Osteoblast (primary cell): Measurements from ENCODE around the gene NISCH. TPM values are rescaled to one million over a fixed set of nuclear protein-coding genes. Genes with fewer than 3 reads are reported as not detected.
"Not testable (repeated sequence)": the region's sequence is repeated elsewhere in the genome, so short reads cannot be mapped to it uniquely, and the experiment has no call there.

Experiments
- DNase-seq: peaks from one replicate; pipeline ENCODE4 v3.0.0; 2011; ENCODE audit warnings: low spot score, mixed read lengths; ENCODE audit not compliant: insufficient read length; ENCODE audit errors: missing footprints
- H2AFZ ChIP-seq: 2 replicates; pipeline ENCODE4 v1.6.0; 2011; ENCODE audit warnings: mild to moderate bottlenecking, low read length
- H3K27ac ChIP-seq: 2 replicates; pipeline ENCODE4 v1.5.1; 2011; ENCODE audit warnings: mild to moderate bottlenecking, low read depth, low read length, moderate library complexity
- H3K27me3 ChIP-seq: 2 replicates; pipeline ENCODE4 v1.6.0; 2012; ENCODE audit warnings: mild to moderate bottlenecking, control low read depth, inconsistent platforms, low read length, moderate library complexity; ENCODE audit not compliant: insufficient read depth
- H3K36me3 ChIP-seq: 2 replicates; pipeline ENCODE4 v1.5.1; 2011; ENCODE audit warnings: mild to moderate bottlenecking, low read length, control low read depth, moderate library complexity; ENCODE audit not compliant: insufficient read depth
- H3K4me1 ChIP-seq: 2 replicates; pipeline ENCODE4 v1.5.1; 2011; ENCODE audit warnings: mild to moderate bottlenecking, low read length, control low read depth, moderate library complexity; ENCODE audit not compliant: insufficient read depth
- H3K4me2 ChIP-seq: 2 replicates; pipeline ENCODE4 v1.6.0; 2011; ENCODE audit warnings: mild to moderate bottlenecking, low read length; ENCODE audit not compliant: insufficient read depth
- H3K4me3 ChIP-seq: fragments of 200-600 bp; sonication (generic); 3 replicates; pipeline ENCODE4 v1.5.1; 2012; ENCODE audit warnings: mild to moderate bottlenecking, low read length, inconsistent platforms; ENCODE audit not compliant: insufficient read depth
- H3K79me2 ChIP-seq: 2 replicates; pipeline ENCODE4 v1.6.0; 2012; ENCODE audit warnings: mild to moderate bottlenecking, low read length, control low read depth, inconsistent platforms; ENCODE audit not compliant: insufficient read depth
- H3K9me3 ChIP-seq: 2 replicates; pipeline ENCODE4 v1.5.1; 2011; ENCODE audit warnings: low read depth, low read length, control low read depth
- H4K20me1 ChIP-seq: 2 replicates; pipeline ENCODE4 v1.6.0; 2012; ENCODE audit warnings: mild to moderate bottlenecking, low read length, control low read depth; ENCODE audit not compliant: insufficient read depth
- total RNA-seq: library from RNA; depleted of rRNA; stranded (reverse); fragments of >200 nt; gene quantifications from 2 replicates; pipeline ENCODE4 v1.2.3, GENCODE V29; 2012
- TF ChIP-seq, protein P1 (sequence below): IDR thresholded peaks from 2 replicates; pipeline ENCODE4 v1.5.1; 2011; ENCODE audit warnings: mild to moderate bottlenecking, low read depth, low read length, moderate library complexity; ENCODE audit errors: extremely low read depth

Gene NISCH
- total RNA-seq, 1 donor = 83.2 TPM

DNA sequence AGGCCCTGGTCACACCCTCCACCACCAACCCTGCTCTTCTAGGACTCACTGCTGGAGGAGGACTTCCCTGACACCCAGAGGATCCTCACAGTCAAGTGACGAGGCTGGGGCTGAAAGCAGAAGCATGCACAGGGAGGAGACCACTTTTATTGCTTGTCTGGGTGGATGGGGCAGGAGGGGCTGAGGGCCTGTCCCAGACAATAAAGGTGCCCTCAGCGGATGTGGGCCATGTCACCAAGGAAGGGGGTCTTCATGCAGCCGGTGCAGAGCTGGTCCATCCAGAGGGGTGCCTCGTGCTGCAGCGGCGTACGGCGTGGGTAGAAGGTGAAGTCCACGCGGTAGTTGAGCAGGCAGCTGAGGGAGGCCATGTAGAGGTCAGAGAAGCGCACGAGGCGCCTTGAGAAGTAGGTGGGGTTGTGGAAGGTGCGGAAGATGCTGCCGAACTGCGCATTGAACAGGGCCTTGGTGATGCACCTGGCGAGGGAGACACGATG is 68.9 kb downstream of the NISCH start:
- no peaks in the 10 kb centered on the region for H3K27me3 ChIP-seq
- H2AFZ ChIP-seq = no peak overlapping the region
- H3K27ac ChIP-seq = peak overlapping the region; percentile 24
- H3K9me3 ChIP-seq = no peaks in the 10 kb centered on the region
- TF ChIP-seq, protein P1, sequence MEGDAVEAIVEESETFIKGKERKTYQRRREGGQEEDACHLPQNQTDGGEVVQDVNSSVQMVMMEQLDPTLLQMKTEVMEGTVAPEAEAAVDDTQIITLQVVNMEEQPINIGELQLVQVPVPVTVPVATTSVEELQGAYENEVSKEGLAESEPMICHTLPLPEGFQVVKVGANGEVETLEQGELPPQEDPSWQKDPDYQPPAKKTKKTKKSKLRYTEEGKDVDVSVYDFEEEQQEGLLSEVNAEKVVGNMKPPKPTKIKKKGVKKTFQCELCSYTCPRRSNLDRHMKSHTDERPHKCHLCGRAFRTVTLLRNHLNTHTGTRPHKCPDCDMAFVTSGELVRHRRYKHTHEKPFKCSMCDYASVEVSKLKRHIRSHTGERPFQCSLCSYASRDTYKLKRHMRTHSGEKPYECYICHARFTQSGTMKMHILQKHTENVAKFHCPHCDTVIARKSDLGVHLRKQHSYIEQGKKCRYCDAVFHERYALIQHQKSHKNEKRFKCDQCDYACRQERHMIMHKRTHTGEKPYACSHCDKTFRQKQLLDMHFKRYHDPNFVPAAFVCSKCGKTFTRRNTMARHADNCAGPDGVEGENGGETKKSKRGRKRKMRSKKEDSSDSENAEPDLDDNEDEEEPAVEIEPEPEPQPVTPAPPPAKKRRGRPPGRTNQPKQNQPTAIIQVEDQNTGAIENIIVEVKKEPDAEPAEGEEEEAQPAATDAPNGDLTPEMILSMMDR = no peak
- H3K4me3 ChIP-seq = no peak overlapping the region
- peaks cover 5% of the 10 kb centered on the region for H3K79me2 ChIP-seq
- no peak overlapping the region for H3K4me2 ChIP-seq
- H4K20me1 ChIP-seq = peaks cover 12% of the 10 kb centered on the region
- peaks cover 3% of the 10 kb centered on the region for H3K4me1 ChIP-seq
- DNase-seq = peak; percentile 82
- H3K36me3 ChIP-seq = peaks cover 44% of the 10 kb centered on the region

DNA sequence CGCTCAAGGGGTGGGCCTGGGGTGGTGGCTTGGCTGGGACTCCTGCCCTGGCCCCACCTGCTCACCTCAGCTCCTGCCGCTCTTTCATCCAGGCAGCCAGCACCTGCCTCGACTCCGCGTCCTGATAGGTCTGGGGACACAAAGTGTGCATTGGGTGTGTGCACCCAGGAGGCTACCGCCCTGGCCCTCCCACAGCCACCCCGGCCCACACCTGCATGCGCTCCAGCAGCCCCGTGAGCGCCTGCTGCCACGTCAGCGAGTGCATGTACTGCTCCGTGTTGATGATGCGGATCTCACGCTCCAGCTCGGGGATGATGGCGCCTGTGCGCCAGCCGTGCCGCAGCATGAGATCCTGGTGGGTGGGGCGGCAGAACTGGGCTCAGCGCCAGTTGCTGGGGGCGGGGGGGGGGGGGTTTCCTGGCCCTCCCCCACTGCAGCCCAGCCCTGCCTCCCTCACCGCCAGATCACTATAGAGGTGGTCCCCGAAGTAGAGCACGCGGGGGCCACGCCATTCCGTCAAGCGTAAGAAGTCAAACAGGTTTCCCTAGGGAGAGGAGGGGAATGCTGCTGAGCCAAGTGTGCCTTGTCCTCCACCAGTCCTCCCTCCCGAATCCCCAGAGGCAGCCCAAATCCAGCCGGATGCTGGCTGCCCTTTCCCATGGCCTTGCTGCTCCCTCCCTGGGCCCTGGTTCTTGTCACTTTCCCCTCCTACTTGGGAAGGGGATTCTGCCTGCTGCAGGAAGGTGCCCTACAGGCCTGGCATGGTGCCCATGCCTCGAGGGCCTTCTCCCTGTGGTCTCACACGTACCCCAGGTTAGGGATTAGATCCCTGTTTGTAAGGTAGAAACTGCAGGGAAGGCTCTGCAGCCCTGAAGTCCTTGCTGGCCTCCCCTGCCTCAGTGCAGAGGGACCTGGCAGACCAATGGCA is 69.6 kb downstream of the NISCH start:
- no peaks in the 10 kb centered on the region for H3K27me3 ChIP-seq
- peaks cover 19% of the 10 kb centered on the region for H4K20me1 ChIP-seq
- TF ChIP-seq, protein P1 = no peak
- H2AFZ ChIP-seq = no peak overlapping the region
- no peak overlapping the region for H3K4me2 ChIP-seq
- DNase-seq = peak; percentile 87
- peaks cover 49% of the 10 kb centered on the region for H3K36me3 ChIP-seq
- peaks cover 12% of the 10 kb centered on the region for H3K79me2 ChIP-seq
- H3K27ac ChIP-seq = no peak overlapping the region
- no peak overlapping the region for H3K4me3 ChIP-seq
- peaks cover 6% of the 10 kb centered on the region for H3K4me1 ChIP-seq
- no peaks in the 10 kb centered on the region for H3K9me3 ChIP-seq

DNA sequence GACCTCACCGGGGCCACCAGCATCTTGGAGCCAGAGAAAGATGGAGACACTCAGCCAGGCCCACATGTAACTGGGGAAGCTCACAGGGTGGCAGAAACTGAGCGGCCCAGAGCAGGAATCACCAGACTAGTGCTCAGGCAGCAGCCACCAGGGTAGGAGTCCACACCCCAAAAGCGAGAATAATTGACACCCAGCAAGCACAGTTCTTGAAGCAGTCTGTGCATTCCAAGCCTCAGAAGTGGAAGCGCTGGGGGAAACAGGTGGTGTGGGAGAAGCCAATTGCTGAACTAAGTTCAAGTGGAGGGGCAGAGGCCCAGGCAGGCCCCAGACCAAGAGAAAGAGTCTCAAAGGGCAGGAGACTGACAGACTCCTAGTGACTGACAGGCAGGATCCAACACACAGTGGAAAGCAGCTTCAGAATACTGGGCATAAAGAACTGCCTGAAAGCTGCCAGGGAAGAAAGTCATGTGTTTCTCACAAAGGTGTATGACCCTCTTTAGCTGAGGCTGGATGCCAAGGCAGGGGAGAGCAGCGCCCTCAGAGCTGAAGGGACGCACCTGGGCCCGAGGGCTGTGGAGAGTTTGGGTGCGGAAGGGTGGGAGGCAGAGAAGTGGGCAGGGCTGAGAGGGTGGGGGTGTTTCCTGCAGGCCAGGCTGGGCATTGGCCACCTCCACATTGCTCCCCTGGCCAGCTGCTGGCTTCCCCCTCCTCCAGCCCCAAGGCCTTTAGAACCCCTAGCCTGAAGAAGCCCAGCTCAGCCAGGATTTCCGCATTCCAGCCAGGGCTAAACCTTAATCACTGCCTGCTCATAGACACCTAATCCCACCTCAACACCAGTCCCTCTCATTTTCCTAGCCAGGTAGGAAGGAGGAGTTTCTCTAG is 70.5 kb downstream of the NISCH start:
- Histone ChIP-seq H3K9me3 (no peaks in the 10 kb centered on the region), H3K4me2 (no peak overlapping the region), H3K27ac (no peak overlapping the region), H4K20me1 (peaks cover 26% of the 10 kb centered on the region), H3K4me1 (peaks cover 13% of the 10 kb centered on the region), H2AFZ (no peak overlapping the region), H3K36me3 (peaks cover 49% of the 10 kb centered on the region), H3K79me2 (peaks cover 21% of the 10 kb centered on the region), H3K4me3 (no peak overlapping the region), H3K27me3 (no peaks in the 10 kb centered on the region)
- TF ChIP-seq, protein P1 = no peak
- DNase-seq = peak; percentile 83

DNA sequence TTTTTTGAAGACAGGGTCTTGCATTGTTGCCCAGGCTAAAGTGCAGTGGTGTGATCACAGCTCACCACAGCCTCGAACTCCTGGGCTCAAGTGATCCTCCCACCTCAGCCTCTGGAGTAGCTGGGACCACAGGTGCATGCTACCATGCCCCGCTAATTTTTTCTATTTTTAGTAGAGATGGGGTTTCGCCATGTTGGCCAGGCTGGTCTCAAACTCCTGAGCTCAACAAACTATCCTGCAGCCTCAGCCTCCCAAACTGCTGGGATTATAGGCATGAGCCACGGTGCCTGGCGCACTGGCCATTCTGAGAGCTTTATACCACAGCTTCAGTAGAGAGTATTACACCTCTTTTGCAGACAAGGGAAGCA is 71.3 kb downstream of the NISCH start:
- Histone ChIP-seq H3K79me2 (peaks cover 28% of the 10 kb centered on the region), H3K36me3 (peaks cover 49% of the 10 kb centered on the region), H3K4me1 (peaks cover 16% of the 10 kb centered on the region), H4K20me1 (peaks cover 32% of the 10 kb centered on the region)
- not testable (repeated sequence) for H3K9me3 ChIP-seq, DNase-seq, H2AFZ ChIP-seq, H3K27me3 ChIP-seq, H3K4me3 ChIP-seq, H3K27ac ChIP-seq, H3K4me2 ChIP-seq
